NB4 (cell line): ENCODE measurements around the gene MYH6.

Experiments used
- CTCF ChIP-seq: IDR thresholded peaks from one replicate; pipeline ENCODE4 v1.5.1; 2012; ENCODE audit warnings: low read depth, low read length
- MAX ChIP-seq: IDR thresholded peaks from 2 replicates; pipeline ENCODE4 v1.6.1; 2011; ENCODE audit warnings: low read depth, low read length

- no peak for TF ChIP-seq MAX
- TF ChIP-seq CTCF, result no peak
Observed at GRCh38 chr14:23452237-23452636, 44.2 kb upstream of the MYH6 start.
